ENCODE data around the gene MRPS7. TPM values are rescaled to one million over a fixed set of nuclear protein-coding genes. Genes with fewer than 3 reads are reported as not detected.
"Not testable (repeated sequence)": the region's sequence is repeated elsewhere in the genome, so short reads cannot be mapped to it uniquely, and the experiment has no call there.

MRPS7 gene
- total and polyA plus RNA-seq, 7 experiments from 2014 or later: 29.2 to 135 (median 39.3) TPM

- H3K4me1 ChIP-seq (ENCODE audit: control insufficient read depth in 2 of 2, insufficient read depth in 2 of 2, low read length in 2 of 2); CTCF ChIA-PET; ATAC-seq; H3K9me3 Mint-ChIP-seq; H3K27me3 ChIP-seq (ENCODE audit: control insufficient read depth in 2 of 2, insufficient read depth in 2 of 2, low read length in 2 of 2); H3K4me3 ChIP-seq (ENCODE audit: low read length); H3K4me1 Mint-ChIP-seq; H3K27ac ChIP-seq (ENCODE audit: low read depth, low read length); DNase-seq; H3K9me3 ChIP-seq (ENCODE audit: control insufficient read depth in 2 of 3, low read length in 3 of 3); H3K27ac Mint-ChIP-seq; intact Hi-C loops (cut with micrococcal nuclease); H3K27me3 Mint-ChIP-seq; H3K4me3 Mint-ChIP-seq: not testable (repeated sequence)
- H3K36me3 ChIP-seq (ENCODE audit: control insufficient read depth in 2 of 3, insufficient read depth in 3 of 3, low read length in 3 of 3): peaks cover 0 to 14% (median 0%) of the 10 kb centered on the region in 3 experiments
- POLR2A ChIA-PET: interaction anchor here (1.0 kb wide), 1 partner anchor 9 kb away, joined by 3 read pairs; the partner anchor contains the start of gene MIF4GD
- H3K36me3 Mint-ChIP-seq: peaks cover 3 to 14% (median 4%) of the 10 kb centered on the region in 5 donors
Measured at GRCh38 chr17:75280189-75280588, 18.5 kb downstream of the MRPS7 start.

- no peak overlapping the region for H3K27ac ChIP-seq (ENCODE audit: low read depth, low read length)
- no peak overlapping the region for H3K4me3 ChIP-seq (ENCODE audit: low read length)
- DNase-seq: no peak
- CTCF ChIA-PET: interaction anchor here (1.3 kb wide), 1 partner anchor 13 kb away, joined by 4 read pairs; no protein-coding TSS in a partner anchor
- no peaks in the 10 kb centered on the region for H3K9me3 ChIP-seq (ENCODE audit: control insufficient read depth in 2 of 3, low read length in 3 of 3)
- POLR2A ChIA-PET: interaction anchor here (1.0 to 4.9 kb wide), 2 partner anchors 13 to 23 kb away, joined by 3 to 19 read pairs; partner anchors contain the start of genes GGA3, MIF4GD and MRPS7
- no peak overlapping the region for H3K4me3 Mint-ChIP-seq
- H3K27me3 Mint-ChIP-seq: peaks cover 0 to 2% (median 0%) of the 10 kb centered on the region in 5 donors
- ATAC-seq: no peak
- no peak overlapping the region for H3K27ac Mint-ChIP-seq
- peaks cover 6 to 21% (median 14%) of the 10 kb centered on the region in 7 donors for H3K4me1 Mint-ChIP-seq
- peaks cover 0 to 28% (median 0%) of the 10 kb centered on the region in 3 experiments for H3K36me3 ChIP-seq (ENCODE audit: control insufficient read depth in 2 of 3, insufficient read depth in 3 of 3, low read length in 3 of 3)
- no peaks in the 10 kb centered on the region for H3K27me3 ChIP-seq (ENCODE audit: control insufficient read depth in 2 of 2, insufficient read depth in 2 of 2, low read length in 2 of 2)
- H3K4me1 ChIP-seq (ENCODE audit: control insufficient read depth in 2 of 2, insufficient read depth in 2 of 2, low read length in 2 of 2): peaks cover 0 to 6% of the 10 kb centered on the region in 2 donors
- H3K9me3 Mint-ChIP-seq: no peaks in the 10 kb centered on the region
- intact Hi-C loops (cut with micrococcal nuclease): no loop called here
- H3K36me3 Mint-ChIP-seq: peaks cover 3 to 19% (median 11%) of the 10 kb centered on the region in 5 donors
Measured at GRCh38 chr17:75285123-75285522, 23.4 kb downstream of the MRPS7 start.

- intact Hi-C loops (cut with micrococcal nuclease): no loop called here
- CTCF ChIA-PET: no interaction called here
- no peak overlapping the region for H3K27ac Mint-ChIP-seq
Measured at GRCh38 chr17:75287221-75287620, 25.5 kb downstream of the MRPS7 start.

GRCh38 chr17:75288359-75288758, 26.7 kb downstream of the MRPS7 start:
- Mint-ChIP-seq H3K4me1 (peaks cover 6 to 27% (median 15%) of the 10 kb centered on the region in 7 donors), H3K4me3 (peak overlapping the region; percentile 96 to 100 (median 100)), H3K27ac (peak overlapping the region; percentile 99 to 100 (median 100)), H3K36me3 (peaks cover 0 to 12% (median 6%) of the 10 kb centered on the region in 5 donors), H3K27me3 (peaks cover 0 to 2% (median 0%) of the 10 kb centered on the region in 5 donors), H3K9me3 (no peaks in the 10 kb centered on the region)
- Histone ChIP-seq H3K36me3 (ENCODE audit: control insufficient read depth in 2 of 3, insufficient read depth in 3 of 3, low read length in 3 of 3) (peaks cover 0 to 21% (median 0%) of the 10 kb centered on the region in 3 experiments), H3K27me3 (ENCODE audit: control insufficient read depth in 2 of 2, insufficient read depth in 2 of 2, low read length in 2 of 2) (no peaks in the 10 kb centered on the region), H3K4me1 (ENCODE audit: control insufficient read depth in 2 of 2, insufficient read depth in 2 of 2, low read length in 2 of 2) (peaks cover 0 to 6% of the 10 kb centered on the region in 2 donors), H3K9me3 (ENCODE audit: control insufficient read depth in 2 of 3, low read length in 3 of 3) (no peaks in the 10 kb centered on the region), H3K27ac (ENCODE audit: low read depth, low read length) (peak overlapping the region; percentile 90), H3K4me3 (ENCODE audit: low read length) (peak overlapping the region; percentile 84)
- intact Hi-C loops (cut with micrococcal nuclease): loop anchor here in 1 of 2 donors (2.0 kb wide), 2 partner anchors 236 to 616 kb away; partner anchors contain the start of genes LLGL2 and MRPL38
- DNase-seq: no peak
- ChIA-PET POLR2A (interaction anchor here (0.6 to 3.9 kb wide), 7 partner anchors 16 to 394 kb away, joined by 3 to 73 read pairs (median 10); partner anchors contain the start of genes GGA3, GRB2, MIF4GD and MRPS7), CTCF (interaction anchor here (1.3 to 1.7 kb wide), 3 partner anchors 17 to 117 kb away, joined by 6 to 8 read pairs (median 7); partner anchors contain the start of genes GRB2 and MIF4GD)
- no peak for ATAC-seq

More at GRCh38 chr17:75287221-75287620, 25.5 kb downstream of the MRPS7 start:
- peaks cover 6 to 27% (median 15%) of the 10 kb centered on the region in 7 donors for H3K4me1 Mint-ChIP-seq
- no peaks in the 10 kb centered on the region for H3K27me3 ChIP-seq (ENCODE audit: control insufficient read depth in 2 of 2, insufficient read depth in 2 of 2, low read length in 2 of 2)
- peaks cover 0 to 2% (median 0%) of the 10 kb centered on the region in 5 donors for H3K27me3 Mint-ChIP-seq
- peaks cover 0 to 15% (median 8%) of the 10 kb centered on the region in 5 donors for H3K36me3 Mint-ChIP-seq
- peak overlapping the region in 5 of 10 donors; percentile 21 to 100 (median 31) for H3K4me3 Mint-ChIP-seq
- peaks cover 0 to 6% of the 10 kb centered on the region in 2 donors for H3K4me1 ChIP-seq (ENCODE audit: control insufficient read depth in 2 of 2, insufficient read depth in 2 of 2, low read length in 2 of 2)
- POLR2A ChIA-PET: interaction anchor here (0.6 to 1.5 kb wide), 2 partner anchors 16 to 55 kb away, joined by 3 to 5 read pairs; partner anchors contain the start of gene MIF4GD
- no peak for DNase-seq
- no peak overlapping the region for H3K27ac ChIP-seq (ENCODE audit: low read depth, low read length)
- no peaks in the 10 kb centered on the region for H3K9me3 Mint-ChIP-seq
- peaks cover 0 to 21% (median 0%) of the 10 kb centered on the region in 3 experiments for H3K36me3 ChIP-seq (ENCODE audit: control insufficient read depth in 2 of 3, insufficient read depth in 3 of 3, low read length in 3 of 3)
- H3K4me3 ChIP-seq (ENCODE audit: low read length): no peak overlapping the region
- ATAC-seq: no peak
- H3K9me3 ChIP-seq (ENCODE audit: control insufficient read depth in 2 of 3, low read length in 3 of 3): no peaks in the 10 kb centered on the region

- H3K27ac ChIP-seq (ENCODE audit: low read depth, low read length): peak overlapping the region; percentile 90
- peak overlapping the region; percentile 84 for H3K4me3 ChIP-seq (ENCODE audit: low read length)
- Mint-ChIP-seq H3K36me3 (peaks cover 0 to 9% (median 5%) of the 10 kb centered on the region in 5 donors), H3K4me1 (peaks cover 6 to 27% (median 15%) of the 10 kb centered on the region in 7 donors), H3K27me3 (peaks cover 0 to 2% (median 0%) of the 10 kb centered on the region in 5 donors), H3K27ac (peak overlapping the region; percentile 99 to 100 (median 100)), H3K9me3 (no peaks in the 10 kb centered on the region), H3K4me3 (peak overlapping the region; percentile 96 to 100 (median 100))
- peak in 2 of 9 donors; percentile 38 to 59 for DNase-seq
- H3K9me3 ChIP-seq (ENCODE audit: control insufficient read depth in 2 of 3, low read length in 3 of 3): no peaks in the 10 kb centered on the region
- intact Hi-C loops (cut with micrococcal nuclease): loop anchor here (1.0 to 2.0 kb wide), 16 partner anchors 17 to 691 kb away; partner anchors contain the start of genes GGA3 (in 2 of the 2), GRB2 (in 2 of the 2), JPT1 (in 2 of the 2) and MIF4GD (in 2 of the 2)
- no peaks in the 10 kb centered on the region for H3K27me3 ChIP-seq (ENCODE audit: control insufficient read depth in 2 of 2, insufficient read depth in 2 of 2, low read length in 2 of 2)
- peaks cover 0 to 6% of the 10 kb centered on the region in 2 donors for H3K4me1 ChIP-seq (ENCODE audit: control insufficient read depth in 2 of 2, insufficient read depth in 2 of 2, low read length in 2 of 2)
- ChIA-PET POLR2A (interaction anchor here (0.6 to 3.9 kb wide), 24 partner anchors 10 to 488 kb away, joined by 3 to 73 read pairs (median 3); partner anchors contain the start of genes GGA3, GRB2, JPT1 and MIF4GD), CTCF (interaction anchor here (0.6 to 2.9 kb wide), 16 partner anchors 16 to 953 kb away, joined by 3 to 19 read pairs (median 4); partner anchors contain the start of genes GGA3, GRB2, MIF4GD and MRPS7)
- peak; percentile 5 for ATAC-seq
- peaks cover 0 to 18% (median 0%) of the 10 kb centered on the region in 3 experiments for H3K36me3 ChIP-seq (ENCODE audit: control insufficient read depth in 2 of 3, insufficient read depth in 3 of 3, low read length in 3 of 3)
Measured at GRCh38 chr17:75288770-75289114, 27.1 kb downstream of the MRPS7 start.

GRCh38 chr17:75289115-75289831, 27.6 kb downstream of the MRPS7 start, which contains the start of gene SLC25A19:
Gene SLC25A19, minus strand, starts transcription at chr17:75289433. Its CDS starts 2,669 bp downstream, at chr17:75286764.
- CTCF ChIA-PET: interaction anchor here (0.6 to 2.9 kb wide), 19 partner anchors 17 to 1156 kb away, joined by 3 to 19 read pairs (median 4); partner anchors contain the start of genes GGA3, GRB2, MIF4GD and MRPS7
- peak within 1 kb of the TSS; percentile 99 to 100 (median 100) for H3K27ac Mint-ChIP-seq
- Histone ChIP-seq H3K4me3 (ENCODE audit: low read length) (peak within 1 kb of the TSS; percentile 84), H3K9me3 (ENCODE audit: control insufficient read depth in 2 of 3, low read length in 3 of 3) (no peaks in the 10 kb centered on the region), H3K27ac (ENCODE audit: low read depth, low read length) (peak within 1 kb of the TSS; percentile 90), H3K27me3 (ENCODE audit: control insufficient read depth in 2 of 2, insufficient read depth in 2 of 2, low read length in 2 of 2) (no peaks in the 10 kb centered on the region), H3K36me3 (ENCODE audit: control insufficient read depth in 2 of 3, insufficient read depth in 3 of 3, low read length in 3 of 3) (peaks cover 0 to 18% (median 0%) of the 10 kb centered on the region in 3 experiments), H3K4me1 (ENCODE audit: control insufficient read depth in 2 of 2, insufficient read depth in 2 of 2, low read length in 2 of 2) (peaks cover 0 to 6% of the 10 kb centered on the region in 2 donors)
- H3K27me3 Mint-ChIP-seq: peaks cover 0 to 2% (median 0%) of the 10 kb centered on the region in 5 donors
- peaks cover 0 to 8% (median 5%) of the 10 kb centered on the region in 5 donors for H3K36me3 Mint-ChIP-seq
- H3K4me1 Mint-ChIP-seq: peaks cover 6 to 28% (median 15%) of the 10 kb centered on the region in 7 donors
- intact Hi-C loops (cut with micrococcal nuclease): loop anchor here (1.0 to 2.0 kb wide), 16 partner anchors 18 to 690 kb away; partner anchors contain the start of genes GGA3 (in 2 of the 2), GRB2 (in 2 of the 2), JPT1 (in 2 of the 2) and MIF4GD (in 2 of the 2)
- H3K9me3 Mint-ChIP-seq: no peaks in the 10 kb centered on the region
- peak; percentile 96 for ATAC-seq
- peak within 1 kb of the TSS; percentile 96 to 100 (median 100) for H3K4me3 Mint-ChIP-seq
- POLR2A ChIA-PET: interaction anchor here (0.5 to 3.9 kb wide), 32 partner anchors 11 to 495 kb away, joined by 3 to 73 read pairs (median 3); partner anchors contain the start of genes GGA3, GRB2, JPT1 and MIF4GD
- peak; percentile 80 to 98 (median 95) for DNase-seq
